Measurements from ENCODE around the gene NKTR. TPM values are rescaled to one million over a fixed set of nuclear protein-coding genes. Genes with fewer than 3 reads are reported as not detected.
A peak's percentile ranks its signal among the peaks of the same experiment; 100 is the strongest.
"Not testable (repeated sequence)": the region's sequence is repeated elsewhere in the genome, so short reads cannot be mapped to it uniquely, and the experiment has no call there.

NKTR gene
- polyA plus RNA-seq (ENCODE audit: low read depth in 6 of 6), result 10 to 100 TPM in 1 of 6 donors, 1 to 10 TPM in 5; 6.2 to 21.9 (median 8.4) TPM

- peak within 1 kb of the TSS; percentile 87 to 98 (median 94) for H3K4me3 Mint-ChIP-seq
- H3K4me1 Mint-ChIP-seq, result peaks cover 16 to 38% (median 30%) of the 10 kb centered on the region in 3 donors
- no peaks in the 10 kb centered on the region for H3K27me3 Mint-ChIP-seq
- H3K27ac Mint-ChIP-seq, result peak within 1 kb of the TSS; percentile 90 to 99 (median 96)
- peaks cover 0 to 13% (median 3%) of the 10 kb centered on the region in 7 donors for H3K9me3 Mint-ChIP-seq
- ATAC-seq (ENCODE audit: low read depth in 2 of 2) (peak; percentile 81), DNase-seq (peak; percentile 100)
- peaks cover 0 to 4% of the 10 kb centered on the region in 2 donors for H3K36me3 Mint-ChIP-seq
These were observed at the start of gene NKTR for GRCh38 chr3:42600111-42600957. TSS of gene NKTR (plus strand) at chr3:42600686. CDS start at chr3:42601007, 321 bp downstream.

DNA sequence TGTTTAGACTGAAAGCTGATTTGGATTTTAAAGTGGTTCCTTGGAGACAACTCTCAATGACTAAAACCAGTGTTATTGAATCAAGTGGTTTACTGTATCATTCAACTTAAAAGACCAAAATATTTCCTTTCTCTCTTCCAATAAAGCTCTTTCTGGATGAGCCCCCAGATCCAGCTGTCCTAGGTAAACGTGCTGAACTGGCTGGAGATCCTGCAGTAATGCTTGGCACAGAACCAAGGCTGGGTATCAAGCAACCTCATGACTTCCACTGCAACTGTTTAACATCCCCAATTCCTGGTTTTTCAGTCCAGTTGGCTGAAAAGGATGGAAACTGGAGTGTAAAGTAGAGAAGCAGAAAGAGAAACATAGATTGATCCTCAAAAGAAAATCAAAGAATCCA is 47.7 kb upstream of the NKTR start:
- Mint-ChIP-seq H3K36me3 (peaks cover 28 to 33% of the 10 kb centered on the region in 2 donors), H3K27me3 (no peaks in the 10 kb centered on the region), H3K27ac (peak overlapping the region in 1 of 6 donors; percentile 28), H3K4me1 (no peaks in the 10 kb centered on the region), H3K9me3 (no peaks in the 10 kb centered on the region), H3K4me3 (no peak overlapping the region)
- DNase-seq, result no peak
- ATAC-seq (ENCODE audit: low read depth in 2 of 2), result no peak

- Mint-ChIP-seq H3K36me3 (peaks cover 31 to 40% of the 10 kb centered on the region in 2 donors), H3K27me3 (no peaks in the 10 kb centered on the region), H3K9me3 (no peaks in the 10 kb centered on the region), H3K27ac (peak overlapping the region in 2 of 6 donors; percentile 66 to 85), H3K4me3 (no peak overlapping the region), H3K4me1 (no peaks in the 10 kb centered on the region)
- DNase-seq (no peak), ATAC-seq (ENCODE audit: low read depth in 2 of 2) (no peak)
These were observed 44.3 kb upstream of the NKTR start for GRCh38 chr3:42556089-42556632.

DNA sequence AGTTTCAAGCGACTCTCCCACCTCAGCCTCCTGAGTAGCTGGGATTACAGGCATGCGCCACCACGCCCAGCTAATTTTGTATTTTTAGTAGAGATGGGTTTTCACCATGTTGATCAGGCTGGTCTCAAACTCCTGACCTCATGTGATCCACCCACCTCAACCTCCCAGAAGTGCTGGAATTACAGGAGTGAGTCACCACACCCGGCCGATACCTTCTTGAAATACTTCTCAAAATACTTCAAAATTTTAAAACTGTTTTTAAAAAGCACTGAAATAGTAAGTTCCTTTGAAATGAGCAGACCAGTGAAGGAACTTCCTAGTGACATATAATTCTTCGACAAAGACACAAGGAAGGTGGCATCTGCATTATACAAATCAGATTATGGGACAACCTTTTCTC is 43.7 kb upstream of the NKTR start:
- not testable (repeated sequence) for ATAC-seq (ENCODE audit: low read depth in 2 of 2); DNase-seq; H3K4me3 Mint-ChIP-seq; H3K9me3 Mint-ChIP-seq; H3K27ac Mint-ChIP-seq; H3K4me1 Mint-ChIP-seq; H3K27me3 Mint-ChIP-seq
- H3K36me3 Mint-ChIP-seq, result peaks cover 31 to 42% of the 10 kb centered on the region in 2 donors

- Mint-ChIP-seq H3K36me3 (peaks cover 29 to 39% of the 10 kb centered on the region in 2 donors), H3K27ac (no peak overlapping the region), H3K4me3 (no peak overlapping the region), H3K9me3 (no peaks in the 10 kb centered on the region), H3K27me3 (no peaks in the 10 kb centered on the region), H3K4me1 (no peaks in the 10 kb centered on the region)
- ATAC-seq (ENCODE audit: low read depth in 2 of 2) (no peak), DNase-seq (no peak)
These were observed 42.6 kb upstream of the NKTR start for GRCh38 chr3:42557854-42558253.

- no peak overlapping the region for H3K27ac Mint-ChIP-seq
- no peaks in the 10 kb centered on the region for H3K9me3 Mint-ChIP-seq
- no peak for ATAC-seq (ENCODE audit: low read depth in 2 of 2)
- H3K4me3 Mint-ChIP-seq, result no peak overlapping the region
- peaks cover 0 to 6% (median 4%) of the 10 kb centered on the region in 3 donors for H3K4me1 Mint-ChIP-seq
- DNase-seq, result no peak
- no peaks in the 10 kb centered on the region for H3K27me3 Mint-ChIP-seq
- peaks cover 14 to 22% of the 10 kb centered on the region in 2 donors for H3K36me3 Mint-ChIP-seq
These were observed 38.2 kb upstream of the NKTR start for GRCh38 chr3:42562047-42562907.

DNA sequence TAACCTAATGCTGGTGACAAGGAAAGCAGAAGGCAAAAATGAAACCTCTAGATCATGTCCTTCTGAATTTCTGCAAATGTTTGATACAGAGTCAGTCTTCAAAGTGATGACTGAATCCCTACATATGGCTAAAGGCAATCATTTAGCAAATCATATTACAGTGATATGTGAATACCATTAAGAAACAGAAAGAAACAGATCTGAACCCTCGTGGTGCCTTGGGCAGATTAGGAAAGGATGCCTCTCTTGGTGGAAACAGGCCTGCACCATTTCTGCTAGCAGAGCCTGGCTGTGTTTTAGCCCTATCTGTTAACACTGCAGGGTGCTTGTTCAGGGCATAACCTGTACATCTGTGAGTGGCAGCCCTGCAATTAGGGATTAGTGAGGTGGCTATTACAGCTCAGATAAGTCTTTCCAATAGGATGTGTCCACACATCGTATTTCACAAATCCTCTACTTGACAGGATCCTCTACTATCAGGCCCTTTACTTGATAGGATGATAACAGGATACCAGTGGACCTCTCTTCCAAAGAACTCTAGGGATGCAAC is 30.8 kb upstream of the NKTR start:
- no peak for DNase-seq
- Mint-ChIP-seq H3K4me1 (peaks cover 8 to 20% (median 9%) of the 10 kb centered on the region in 3 donors), H3K4me3 (no peak overlapping the region), H3K36me3 (peaks cover 24 to 38% of the 10 kb centered on the region in 2 donors), H3K27me3 (no peaks in the 10 kb centered on the region), H3K27ac (peak overlapping the region in 1 of 6 donors; percentile 66), H3K9me3 (peaks cover 0 to 14% (median 11%) of the 10 kb centered on the region in 7 donors)
- ATAC-seq (ENCODE audit: low read depth in 2 of 2), result no peak

DNA sequence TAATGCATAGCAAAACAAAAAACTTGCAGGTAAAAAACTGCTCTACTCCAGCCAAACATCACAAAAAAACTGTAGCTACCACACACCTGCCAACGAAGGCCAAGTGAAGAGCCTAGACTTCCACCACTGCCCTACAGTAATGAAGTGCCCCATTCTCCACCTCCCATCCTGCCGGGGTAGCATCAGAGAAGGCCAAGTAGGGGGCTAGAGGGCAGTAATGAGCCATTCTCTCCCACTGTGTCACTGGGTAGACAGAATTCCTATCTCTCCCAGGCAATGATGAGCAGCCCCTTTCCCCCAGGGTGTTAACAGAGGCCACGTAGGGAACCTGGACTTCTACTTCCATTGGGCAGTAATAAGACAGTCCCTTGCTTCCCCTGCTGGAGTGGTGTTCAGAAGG is 28.2 kb upstream of the NKTR start:
- Mint-ChIP-seq H3K27ac (peak overlapping the region in 2 of 6 donors; percentile 43 to 59), H3K27me3 (no peaks in the 10 kb centered on the region), H3K4me1 (peaks cover 7 to 14% (median 9%) of the 10 kb centered on the region in 3 donors), H3K36me3 (peaks cover 29 to 35% of the 10 kb centered on the region in 2 donors), H3K9me3 (peaks cover 0 to 21% (median 19%) of the 10 kb centered on the region in 7 donors), H3K4me3 (no peak overlapping the region)
- ATAC-seq (ENCODE audit: low read depth in 2 of 2), result peak; percentile 59 to 62
- peak; percentile 13 for DNase-seq

DNA sequence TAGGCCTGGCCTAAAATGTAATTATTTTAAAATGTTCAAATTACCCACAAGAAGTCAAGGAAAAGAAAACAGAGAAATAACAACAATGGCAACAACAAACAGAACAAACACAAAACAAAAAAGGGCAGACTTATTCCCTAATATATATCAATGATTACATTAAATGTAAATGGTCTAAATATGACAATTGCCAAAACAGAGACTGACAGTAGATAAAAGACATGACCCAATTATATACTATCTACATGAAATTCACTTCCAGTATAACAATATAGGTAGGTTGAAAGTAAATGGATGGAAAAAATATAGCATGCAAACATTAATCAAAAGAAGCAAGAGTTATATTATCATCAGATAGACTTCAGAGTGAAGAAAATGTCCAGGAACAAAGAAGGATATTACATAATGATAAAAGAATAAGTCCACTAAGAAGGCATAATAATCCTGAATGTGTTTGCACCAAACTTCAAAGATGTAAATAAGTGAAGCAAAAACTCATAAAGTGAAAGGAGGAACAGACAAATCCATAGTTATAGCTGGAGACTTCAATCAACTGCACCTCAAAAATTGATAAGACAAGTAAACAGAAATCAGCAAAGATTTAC is 25.2 kb upstream of the NKTR start:
- peak overlapping the region in 1 of 8 donors; percentile 24 for H3K4me3 Mint-ChIP-seq
- peaks cover 0 to 21% (median 19%) of the 10 kb centered on the region in 7 donors for H3K9me3 Mint-ChIP-seq
- H3K36me3 Mint-ChIP-seq, result peaks cover 18 to 28% of the 10 kb centered on the region in 2 donors
- DNase-seq (no peak), ATAC-seq (ENCODE audit: low read depth in 2 of 2) (no peak)
- no peaks in the 10 kb centered on the region for H3K27me3 Mint-ChIP-seq
- no peak overlapping the region for H3K27ac Mint-ChIP-seq
- H3K4me1 Mint-ChIP-seq, result peaks cover 9 to 23% (median 11%) of the 10 kb centered on the region in 3 donors

GRCh38 chr3:42578054-42578453 is 22.4 kb upstream of the NKTR start:
- no peaks in the 10 kb centered on the region for H3K27me3 Mint-ChIP-seq
- no peak for ATAC-seq (ENCODE audit: low read depth in 2 of 2)
- no peak for DNase-seq
- peaks cover 18 to 28% of the 10 kb centered on the region in 2 donors for H3K36me3 Mint-ChIP-seq
- H3K4me3 Mint-ChIP-seq, result peak overlapping the region in 1 of 8 donors; percentile 16
- H3K27ac Mint-ChIP-seq, result peak overlapping the region in 1 of 6 donors; percentile 15
- H3K9me3 Mint-ChIP-seq, result peaks cover 0 to 21% (median 17%) of the 10 kb centered on the region in 7 donors
- H3K4me1 Mint-ChIP-seq, result peaks cover 27 to 36% (median 31%) of the 10 kb centered on the region in 3 donors

- peaks cover 0 to 13% (median 8%) of the 10 kb centered on the region in 7 donors for H3K9me3 Mint-ChIP-seq
- H3K27ac Mint-ChIP-seq, result peak overlapping the region in 3 of 6 donors; percentile 3 to 79 (median 39)
- DNase-seq; ATAC-seq (ENCODE audit: low read depth in 2 of 2); H3K27me3 Mint-ChIP-seq: not testable (repeated sequence)
- H3K4me3 Mint-ChIP-seq, result peak overlapping the region in 2 of 8 donors; percentile 4 to 87
- H3K36me3 Mint-ChIP-seq, result peaks cover 10 to 20% of the 10 kb centered on the region in 2 donors
- H3K4me1 Mint-ChIP-seq, result peaks cover 31 to 40% (median 34%) of the 10 kb centered on the region in 3 donors
These were observed 21.1 kb upstream of the NKTR start for GRCh38 chr3:42579346-42579745.

DNA sequence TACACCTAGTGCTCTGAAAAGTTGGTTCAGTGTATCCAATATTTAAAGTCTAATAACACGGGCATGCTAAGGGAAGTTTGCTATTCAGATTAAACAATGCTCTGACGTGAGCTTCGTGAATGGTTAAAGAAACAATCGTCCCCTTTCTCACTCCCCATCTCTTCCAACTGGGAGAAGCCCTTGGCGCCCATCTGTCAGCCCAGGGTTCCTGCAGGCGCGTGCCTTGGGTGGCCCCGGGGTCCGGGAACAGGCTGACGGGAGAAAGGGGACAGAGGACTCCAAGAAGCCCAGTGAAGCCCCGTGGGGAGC is 19.1 kb upstream of the NKTR start:
- Mint-ChIP-seq H3K36me3 (peaks cover 0 to 17% of the 10 kb centered on the region in 2 donors), H3K27ac (peak overlapping the region; percentile 53 to 99 (median 87)), H3K4me3 (peak overlapping the region; percentile 78 to 98 (median 92)), H3K27me3 (no peaks in the 10 kb centered on the region), H3K4me1 (peaks cover 29 to 42% (median 40%) of the 10 kb centered on the region in 3 donors), H3K9me3 (peaks cover 0 to 3% (median 0%) of the 10 kb centered on the region in 7 donors)
- ATAC-seq (ENCODE audit: low read depth in 2 of 2) (no peak), DNase-seq (no peak)
